ENCODE measurements around the gene CAMTA1.

GRCh38 chr1:6795203-6795602 is 9.9 kb downstream of the CAMTA1 start:
- no peak for TF ChIP-seq CTCF (IDR thresholded peaks at IDR 0.05)
- TF ChIP-seq EZH2 (IDR thresholded peaks at IDR 0.05): no peak
- TF ChIP-seq EZH2phosphoT487 (IDR thresholded peaks at IDR 0.05): no peak

Data from neural progenitor cell (in vitro differentiated cells).